ENCODE data around the gene KIF26A.

DNA sequence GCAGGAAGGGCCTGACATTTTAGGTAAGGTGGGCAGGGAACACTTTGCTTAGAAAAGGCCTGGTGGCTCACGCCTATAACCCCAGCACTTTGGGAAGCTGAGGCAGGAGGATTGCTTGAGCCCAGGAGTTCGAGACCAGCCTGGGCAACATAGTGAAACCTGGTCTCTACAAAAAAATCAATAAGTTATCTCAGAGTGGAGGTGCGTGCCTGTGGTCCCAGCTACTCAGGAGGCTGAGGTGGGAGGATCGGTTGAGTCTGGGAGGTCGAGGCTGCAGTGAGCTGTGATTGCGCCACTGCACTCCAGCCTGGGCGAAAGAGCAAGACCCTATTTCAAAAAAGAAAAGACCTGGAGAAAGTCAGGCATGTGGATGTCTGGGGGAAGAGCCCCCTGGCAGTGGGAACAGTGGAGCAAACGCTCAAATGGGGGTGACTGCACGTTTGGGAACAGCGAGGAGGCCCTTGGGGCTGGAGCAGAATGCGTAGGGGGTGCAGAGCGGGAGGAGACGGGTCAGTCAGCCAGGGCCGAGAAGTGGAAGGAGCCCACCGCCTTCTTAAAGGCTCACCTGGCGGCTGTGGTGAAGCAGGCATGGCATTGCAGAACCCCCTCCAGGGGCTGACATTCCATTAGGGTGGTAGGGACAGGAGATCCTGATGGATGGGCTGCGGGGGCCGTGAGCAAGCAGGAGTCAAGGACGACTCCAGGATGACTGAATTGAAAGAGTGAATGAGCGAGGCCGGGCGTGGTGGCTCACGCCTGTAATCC lies 6.2 kb upstream of the KIF26A start:
- TF ChIP-seq CTCF (IDR thresholded peaks at IDR 0.05), result no peak
- no peak for TF ChIP-seq POLR2A (IDR thresholded peaks at IDR 0.05)

Measured in lower leg skin (tissue), 3 donors.